ENCODE data around the gene AADAC. TPM values are rescaled to one million over a fixed set of nuclear protein-coding genes. Genes with fewer than 3 reads are reported as not detected.
"Not testable (repeated sequence)": the region's sequence is repeated elsewhere in the genome, so short reads cannot be mapped to it uniquely, and the experiment has no call there.

AADAC gene
- total and polyA plus RNA-seq, 4 donors: 4.4 to 33.3 (median 8.2) TPM

GRCh38 chr3:151806838-151807237 lies 7.1 kb upstream of the AADAC start:
- TF ChIP-seq, protein P1, sequence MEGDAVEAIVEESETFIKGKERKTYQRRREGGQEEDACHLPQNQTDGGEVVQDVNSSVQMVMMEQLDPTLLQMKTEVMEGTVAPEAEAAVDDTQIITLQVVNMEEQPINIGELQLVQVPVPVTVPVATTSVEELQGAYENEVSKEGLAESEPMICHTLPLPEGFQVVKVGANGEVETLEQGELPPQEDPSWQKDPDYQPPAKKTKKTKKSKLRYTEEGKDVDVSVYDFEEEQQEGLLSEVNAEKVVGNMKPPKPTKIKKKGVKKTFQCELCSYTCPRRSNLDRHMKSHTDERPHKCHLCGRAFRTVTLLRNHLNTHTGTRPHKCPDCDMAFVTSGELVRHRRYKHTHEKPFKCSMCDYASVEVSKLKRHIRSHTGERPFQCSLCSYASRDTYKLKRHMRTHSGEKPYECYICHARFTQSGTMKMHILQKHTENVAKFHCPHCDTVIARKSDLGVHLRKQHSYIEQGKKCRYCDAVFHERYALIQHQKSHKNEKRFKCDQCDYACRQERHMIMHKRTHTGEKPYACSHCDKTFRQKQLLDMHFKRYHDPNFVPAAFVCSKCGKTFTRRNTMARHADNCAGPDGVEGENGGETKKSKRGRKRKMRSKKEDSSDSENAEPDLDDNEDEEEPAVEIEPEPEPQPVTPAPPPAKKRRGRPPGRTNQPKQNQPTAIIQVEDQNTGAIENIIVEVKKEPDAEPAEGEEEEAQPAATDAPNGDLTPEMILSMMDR (IDR thresholded peaks at IDR 0.05; ENCODE audit: control extremely low read depth, extremely low read depth): no peak

GRCh38 chr3:151808926-151809325 lies 5.0 kb upstream of the AADAC start:
- not testable (repeated sequence) for DNase-seq; H3K9ac ChIP-seq (ENCODE audit: insufficient read depth in 1 of 2, low read length in 2 of 2); H3K4me1 ChIP-seq (ENCODE audit: control insufficient read depth in 5 of 5, insufficient read depth in 5 of 5, low read length in 5 of 5); H3K4me3 ChIP-seq; ATAC-seq (ENCODE audit: insufficient read depth, low FRiP score); H3K9me3 ChIP-seq (ENCODE audit: control insufficient read depth in 4 of 4, insufficient read depth in 3 of 4, low read length in 3 of 4); H3K36me3 ChIP-seq (ENCODE audit: control insufficient read depth in 4 of 4, insufficient read depth in 4 of 4, low read length in 4 of 4); H3K27me3 ChIP-seq (ENCODE audit: control insufficient read depth in 3 of 3, insufficient read depth in 3 of 3, low read length in 2 of 3); H3K27ac ChIP-seq (ENCODE audit: low read depth in 1 of 2, low read length in 1 of 2)
- WGBS, 2 donors: 83 to 93% methylated on average over 3 of the region's 3 CpGs

More at GRCh38 chr3:151806838-151807237, 7.1 kb upstream of the AADAC start:
- Histone ChIP-seq H3K36me3 (ENCODE audit: control insufficient read depth in 4 of 4, insufficient read depth in 4 of 4, low read length in 4 of 4) (no peaks in the 10 kb centered on the region), H3K9me3 (ENCODE audit: control insufficient read depth in 4 of 4, insufficient read depth in 3 of 4, low read length in 3 of 4) (peaks cover 0 to 8% (median 0%) of the 10 kb centered on the region in 4 donors), H3K27me3 (ENCODE audit: control insufficient read depth in 3 of 3, insufficient read depth in 3 of 3, low read length in 2 of 3) (no peaks in the 10 kb centered on the region), H3K27ac (ENCODE audit: low read depth in 1 of 2, low read length in 1 of 2) (no peak overlapping the region), H3K4me1 (ENCODE audit: control insufficient read depth in 5 of 5, insufficient read depth in 5 of 5, low read length in 5 of 5) (no peaks in the 10 kb centered on the region), H3K4me3 (no peak overlapping the region), H3K9ac (ENCODE audit: insufficient read depth in 1 of 2, low read length in 2 of 2) (no peak overlapping the region)
- ATAC-seq (ENCODE audit: insufficient read depth, low FRiP score) (no peak), DNase-seq (no peak)
- WGBS, 2 donors: 89 to 92% methylated on average over 15 of the region's 15 CpGs

GRCh38 chr3:151811474-151811873 lies 2.4 kb upstream of the AADAC start:
- no peak overlapping the region for H3K4me3 ChIP-seq
- ATAC-seq (ENCODE audit: insufficient read depth, low FRiP score): no peak
- TF ChIP-seq, protein P1 (IDR thresholded peaks at IDR 0.05; ENCODE audit: control extremely low read depth, extremely low read depth): no peak
- no peaks in the 10 kb centered on the region for H3K36me3 ChIP-seq (ENCODE audit: control insufficient read depth in 4 of 4, insufficient read depth in 4 of 4, low read length in 4 of 4)
- 95% methylated on average over 2 of the region's 2 CpGs for WGBS, 2 donors
- no peaks in the 10 kb centered on the region for H3K27me3 ChIP-seq (ENCODE audit: control insufficient read depth in 3 of 3, insufficient read depth in 3 of 3, low read length in 2 of 3)
- H3K9me3 ChIP-seq (ENCODE audit: control insufficient read depth in 4 of 4, insufficient read depth in 3 of 4, low read length in 3 of 4): peaks cover 0 to 8% (median 0%) of the 10 kb centered on the region in 4 donors
- no peak overlapping the region for H3K9ac ChIP-seq (ENCODE audit: insufficient read depth in 1 of 2, low read length in 2 of 2)
- H3K4me1 ChIP-seq (ENCODE audit: control insufficient read depth in 5 of 5, insufficient read depth in 5 of 5, low read length in 5 of 5): no peaks in the 10 kb centered on the region
- DNase-seq: no peak
- no peak overlapping the region for H3K27ac ChIP-seq (ENCODE audit: low read depth in 1 of 2, low read length in 1 of 2)

GRCh38 chr3:151814588-151814987 lies 672 bp downstream of the AADAC start:
- no peak overlapping the region for H3K4me3 ChIP-seq
- WGBS, 2 donors: 66 to 89% methylated on average over 3 of the region's 3 CpGs

More at GRCh38 chr3:151814588-151814987, 672 bp downstream of the AADAC start:
- TF ChIP-seq, protein P1 (IDR thresholded peaks at IDR 0.05; ENCODE audit: control extremely low read depth, extremely low read depth): no peak
- no peak for DNase-seq
- Histone ChIP-seq H3K27me3 (ENCODE audit: control insufficient read depth in 3 of 3, insufficient read depth in 3 of 3, low read length in 2 of 3) (no peaks in the 10 kb centered on the region), H3K9me3 (ENCODE audit: control insufficient read depth in 4 of 4, insufficient read depth in 3 of 4, low read length in 3 of 4) (peaks cover 0 to 3% (median 0%) of the 10 kb centered on the region in 4 donors), H3K27ac (ENCODE audit: low read depth in 1 of 2, low read length in 1 of 2) (no peak overlapping the region), H3K9ac (ENCODE audit: insufficient read depth in 1 of 2, low read length in 2 of 2) (no peak overlapping the region), H3K36me3 (ENCODE audit: control insufficient read depth in 4 of 4, insufficient read depth in 4 of 4, low read length in 4 of 4) (no peaks in the 10 kb centered on the region), H3K4me1 (ENCODE audit: control insufficient read depth in 5 of 5, insufficient read depth in 5 of 5, low read length in 5 of 5) (peaks cover 0 to 5% (median 0%) of the 10 kb centered on the region in 5 donors)
- ATAC-seq (ENCODE audit: insufficient read depth, low FRiP score): no peak

Data from lung (tissue), 12 donors.